GM12875 (cell line): Measurements from ENCODE around the gene PLB1.

Source experiments
- H3K4me3 ChIP-seq: one replicate; pipeline ENCODE4 v1.5.1; 2011; ENCODE audit warnings: low read depth, low read length, control low read depth
- TF ChIP-seq, protein P1 (sequence below): IDR thresholded peaks from 2 replicates; pipeline ENCODE4 v1.5.1; 2011; ENCODE audit warnings: low read depth, mild to moderate bottlenecking, control low read depth, inconsistent platforms, low read length, moderate library complexity, borderline replicate concordance; ENCODE audit not compliant: insufficient read depth

Gene PLB1

GRCh38 chr2:28639092-28639691 is 143.3 kb downstream of the PLB1 start:
- TF ChIP-seq, protein P1, sequence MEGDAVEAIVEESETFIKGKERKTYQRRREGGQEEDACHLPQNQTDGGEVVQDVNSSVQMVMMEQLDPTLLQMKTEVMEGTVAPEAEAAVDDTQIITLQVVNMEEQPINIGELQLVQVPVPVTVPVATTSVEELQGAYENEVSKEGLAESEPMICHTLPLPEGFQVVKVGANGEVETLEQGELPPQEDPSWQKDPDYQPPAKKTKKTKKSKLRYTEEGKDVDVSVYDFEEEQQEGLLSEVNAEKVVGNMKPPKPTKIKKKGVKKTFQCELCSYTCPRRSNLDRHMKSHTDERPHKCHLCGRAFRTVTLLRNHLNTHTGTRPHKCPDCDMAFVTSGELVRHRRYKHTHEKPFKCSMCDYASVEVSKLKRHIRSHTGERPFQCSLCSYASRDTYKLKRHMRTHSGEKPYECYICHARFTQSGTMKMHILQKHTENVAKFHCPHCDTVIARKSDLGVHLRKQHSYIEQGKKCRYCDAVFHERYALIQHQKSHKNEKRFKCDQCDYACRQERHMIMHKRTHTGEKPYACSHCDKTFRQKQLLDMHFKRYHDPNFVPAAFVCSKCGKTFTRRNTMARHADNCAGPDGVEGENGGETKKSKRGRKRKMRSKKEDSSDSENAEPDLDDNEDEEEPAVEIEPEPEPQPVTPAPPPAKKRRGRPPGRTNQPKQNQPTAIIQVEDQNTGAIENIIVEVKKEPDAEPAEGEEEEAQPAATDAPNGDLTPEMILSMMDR, result no peak
- H3K4me3 ChIP-seq, result no peak overlapping the region

GRCh38 chr2:28639836-28640235 is 144.0 kb downstream of the PLB1 start:
- TF ChIP-seq, protein P1, result no peak
- no peak overlapping the region for H3K4me3 ChIP-seq

GRCh38 chr2:28640260-28640907 is 144.5 kb downstream of the PLB1 start:
- TF ChIP-seq, protein P1, result no peak
- H3K4me3 ChIP-seq, result no peak overlapping the region

GRCh38 chr2:28640908-28641300 is 145.0 kb downstream of the PLB1 start:
- TF ChIP-seq, protein P1, result no peak
- H3K4me3 ChIP-seq, result no peak overlapping the region

- TF ChIP-seq, protein P1, result no peak
- no peak overlapping the region for H3K4me3 ChIP-seq
Observed at GRCh38 chr2:28642796-28643195, 146.9 kb downstream of the PLB1 start.

DNA sequence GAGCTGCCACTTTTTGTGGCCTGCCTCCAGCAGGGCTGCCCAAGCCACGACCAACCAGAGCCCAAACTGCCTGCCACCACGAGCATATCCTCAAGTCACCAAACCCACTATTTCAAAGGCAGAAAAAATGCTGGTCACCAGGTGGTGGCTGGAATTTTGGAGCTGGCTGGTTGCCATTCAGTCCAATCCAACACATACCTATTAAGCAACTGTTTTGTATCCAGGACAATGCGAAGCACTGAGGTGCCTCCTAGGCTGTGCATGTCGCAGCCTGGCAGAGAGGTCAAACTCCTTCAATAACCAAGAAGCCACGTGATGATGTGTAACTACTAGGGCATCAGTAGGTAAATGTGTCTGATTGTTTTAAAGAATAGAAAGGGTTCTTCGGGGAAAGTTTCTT is 147.5 kb downstream of the PLB1 start:
- H3K4me3 ChIP-seq, result no peak overlapping the region
- TF ChIP-seq, protein P1, result no peak

DNA sequence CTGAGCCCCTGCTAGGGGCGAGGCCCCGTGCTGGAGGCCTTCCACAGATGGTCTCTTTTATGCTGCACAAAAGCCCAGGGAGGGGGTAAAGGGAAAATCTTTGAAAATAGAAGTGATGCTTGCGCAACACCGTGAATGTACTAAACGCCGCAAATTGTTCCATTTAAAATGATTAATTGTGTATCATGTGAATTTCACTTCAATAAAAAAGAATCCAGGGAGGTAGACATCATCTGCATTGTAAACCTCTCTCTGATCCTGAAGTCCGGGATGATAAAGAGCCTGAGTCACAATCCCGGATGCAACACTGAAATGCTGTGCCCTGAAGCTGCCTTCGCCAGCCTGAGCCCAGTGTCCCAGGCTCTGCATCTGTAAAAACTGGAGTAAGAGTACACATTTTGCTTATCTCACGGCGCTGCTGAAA is 148.1 kb downstream of the PLB1 start:
- no peak overlapping the region for H3K4me3 ChIP-seq
- TF ChIP-seq, protein P1, result no peak
